ENCODE results near the gene SLC31A1.
A peak's percentile ranks its signal among the peaks of the same experiment; 100 is the strongest.

Gene SLC31A1

DNA sequence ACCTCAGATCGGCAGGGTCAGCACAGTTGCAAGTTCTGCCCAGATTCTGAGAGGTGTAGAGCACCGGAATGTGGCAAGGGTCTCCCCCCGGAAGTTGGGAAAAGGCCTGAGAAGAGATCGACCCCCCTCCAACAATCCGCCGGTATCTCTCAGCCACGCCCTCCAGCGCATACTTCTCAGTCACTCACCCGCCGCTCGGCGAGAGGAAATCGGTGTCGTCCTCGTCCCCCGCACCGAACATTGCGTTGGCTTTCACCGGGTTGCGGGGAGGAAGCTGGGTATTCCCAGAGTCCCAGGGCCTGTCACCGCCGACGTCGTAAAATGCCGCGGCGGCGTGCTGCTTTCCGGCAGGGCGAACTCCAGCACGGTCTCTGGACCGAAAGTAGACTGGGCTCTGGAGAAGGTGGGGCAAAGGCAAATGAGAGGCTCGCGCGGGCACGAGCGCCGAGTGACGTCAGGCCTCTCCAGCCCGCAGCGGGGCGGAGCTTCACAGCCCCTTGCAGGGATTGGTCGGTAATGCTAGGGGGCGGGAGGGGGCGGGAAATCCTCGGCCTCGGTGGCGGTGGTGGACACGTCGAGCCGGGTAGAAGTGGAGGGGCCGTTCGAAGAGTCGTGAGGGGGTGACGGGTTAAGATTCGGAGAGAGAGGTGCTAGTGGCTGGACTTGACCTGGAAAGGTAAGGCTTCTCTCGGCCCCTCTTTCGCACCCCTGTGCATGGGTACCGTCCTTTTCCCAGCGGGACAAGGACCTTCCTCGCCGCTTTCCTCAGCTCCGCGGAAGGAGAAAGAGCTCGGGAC, at the start of gene SLC31A1, which contains the start of gene FKBP15:
SLC31A1 (plus strand) TSS at position 542 of the 797 bp plus-strand sequence. CDS start 34,605 bp downstream, outside the sequence.
FKBP15 (minus strand) TSS at position 275 of the 797 bp plus-strand sequence; CDS start at position 241, 34 bp downstream.
- peak; percentile 89 for DNase-seq (ENCODE audit: low read depth in 2 of 2)

DNA sequence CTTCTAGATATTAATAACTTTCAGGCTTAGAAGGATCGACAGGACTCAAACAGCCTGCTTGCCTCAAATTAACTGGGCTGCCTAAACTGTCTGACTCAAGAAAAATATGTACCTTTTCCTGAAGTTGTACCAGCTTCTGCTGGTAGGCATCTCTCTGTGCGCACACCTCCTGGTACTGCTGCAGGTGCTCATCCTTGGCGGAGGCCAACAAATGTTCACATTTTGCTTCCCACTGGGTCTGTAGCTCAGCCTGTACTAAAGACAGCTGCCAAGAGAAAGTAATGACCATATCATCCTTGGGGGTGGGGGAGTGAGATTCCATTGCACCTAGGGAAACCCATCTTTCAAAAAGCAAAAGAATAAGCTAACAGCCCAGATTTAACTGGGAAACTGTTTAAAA, 48.0 kb upstream of the SLC31A1 start:
- no peak for DNase-seq (ENCODE audit: low read depth in 2 of 2)

DNA sequence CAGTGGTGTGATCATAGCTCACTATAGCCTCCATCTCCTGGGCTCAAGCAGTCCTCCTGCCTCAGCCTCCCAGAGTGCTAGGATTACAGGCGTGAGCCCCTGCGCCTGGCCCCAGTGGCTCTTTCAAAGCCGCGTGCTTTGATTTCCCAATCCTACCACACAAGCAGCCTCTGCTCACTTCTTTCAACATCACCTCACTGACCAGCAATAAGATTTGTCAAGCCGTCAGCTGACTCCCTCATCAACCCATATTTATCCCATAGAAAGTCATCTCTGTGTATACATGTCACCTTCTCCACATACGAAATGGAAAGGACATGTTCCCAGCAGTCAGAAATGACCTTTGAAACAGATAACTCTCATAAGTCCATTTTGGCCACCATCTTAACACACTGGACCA, 44.5 kb upstream of the SLC31A1 start:
- no peak for DNase-seq (ENCODE audit: low read depth in 2 of 2)

DNA sequence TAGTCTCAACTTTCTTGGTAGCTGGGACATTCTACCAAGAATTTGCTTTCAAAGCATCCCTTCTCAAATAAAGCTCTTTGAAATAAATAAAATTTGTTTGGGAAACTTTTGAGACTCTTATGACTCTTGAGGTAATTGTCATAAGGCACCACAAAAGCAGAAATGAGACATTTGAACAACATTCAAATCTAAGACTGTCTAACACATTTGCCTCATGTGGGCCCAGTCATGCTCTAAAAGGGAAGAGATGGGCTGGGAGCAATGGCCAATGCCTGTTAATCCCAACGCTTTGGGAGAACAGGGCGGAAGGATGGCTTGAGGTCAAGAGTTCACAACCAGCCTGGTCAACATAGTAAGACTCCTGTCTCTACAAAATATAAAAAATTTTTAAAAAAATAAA, 44.1 kb upstream of the SLC31A1 start:
- no peak for DNase-seq (ENCODE audit: low read depth in 2 of 2)

DNA sequence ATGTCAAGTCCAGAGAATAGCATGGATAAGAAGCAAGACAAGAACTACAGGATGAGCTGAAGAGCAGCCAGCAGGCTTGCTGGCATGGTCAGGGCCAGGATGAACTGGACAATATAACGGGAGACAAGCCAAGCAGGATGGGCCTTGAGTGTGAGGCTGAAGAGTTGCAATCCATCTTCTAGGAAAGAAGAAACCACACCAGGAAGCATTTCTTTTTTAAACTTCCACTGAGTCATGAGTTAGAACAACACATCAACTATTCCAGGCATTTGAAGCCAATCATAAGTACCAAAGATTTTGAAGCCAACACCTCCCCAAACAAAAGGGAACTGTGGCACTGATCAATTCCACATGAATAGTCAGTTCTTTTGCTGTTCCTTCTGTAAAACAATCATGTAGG, 43.3 kb upstream of the SLC31A1 start:
- no peak for DNase-seq (ENCODE audit: low read depth in 2 of 2)

DNA sequence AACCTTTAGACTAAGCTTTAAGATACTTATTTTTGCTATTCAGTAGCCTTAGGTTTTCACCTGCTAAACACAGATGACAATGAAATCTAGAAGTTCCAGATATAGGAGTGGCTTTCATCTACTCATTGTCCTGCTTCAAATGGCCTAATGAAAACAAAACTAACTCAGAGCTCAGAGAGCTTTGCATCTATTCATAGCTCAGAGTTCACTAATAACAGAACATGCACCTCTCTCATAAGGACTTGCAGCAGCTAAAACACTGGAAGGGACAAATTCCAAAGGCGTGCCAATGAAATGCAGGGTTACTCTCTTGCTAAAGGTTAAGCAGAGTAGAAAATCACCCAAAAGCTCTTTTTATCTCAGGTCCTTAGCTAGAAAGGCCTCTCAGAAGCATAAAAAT, 41.5 kb upstream of the SLC31A1 start:
- DNase-seq (ENCODE audit: low read depth in 2 of 2) = no peak

DNA sequence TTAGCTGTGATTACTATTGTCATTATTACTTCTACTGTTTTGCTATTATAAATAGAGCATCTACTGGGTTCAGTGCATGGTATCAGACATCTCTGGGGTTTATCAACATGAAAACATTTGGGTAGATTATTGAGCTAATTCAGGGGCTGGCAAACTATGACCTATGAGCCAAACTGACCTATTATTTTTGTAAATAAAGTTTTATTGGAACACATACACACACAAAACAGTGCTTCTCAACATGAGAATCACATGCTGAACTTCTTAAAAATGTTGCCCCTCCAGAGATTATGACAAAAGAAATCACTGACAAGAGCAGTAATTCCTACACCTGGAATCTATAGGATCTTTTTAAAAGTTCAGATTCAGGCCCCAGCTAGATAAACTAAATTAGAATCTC, 40.2 kb upstream of the SLC31A1 start:
- DNase-seq (ENCODE audit: low read depth in 2 of 2) = no peak

DNA sequence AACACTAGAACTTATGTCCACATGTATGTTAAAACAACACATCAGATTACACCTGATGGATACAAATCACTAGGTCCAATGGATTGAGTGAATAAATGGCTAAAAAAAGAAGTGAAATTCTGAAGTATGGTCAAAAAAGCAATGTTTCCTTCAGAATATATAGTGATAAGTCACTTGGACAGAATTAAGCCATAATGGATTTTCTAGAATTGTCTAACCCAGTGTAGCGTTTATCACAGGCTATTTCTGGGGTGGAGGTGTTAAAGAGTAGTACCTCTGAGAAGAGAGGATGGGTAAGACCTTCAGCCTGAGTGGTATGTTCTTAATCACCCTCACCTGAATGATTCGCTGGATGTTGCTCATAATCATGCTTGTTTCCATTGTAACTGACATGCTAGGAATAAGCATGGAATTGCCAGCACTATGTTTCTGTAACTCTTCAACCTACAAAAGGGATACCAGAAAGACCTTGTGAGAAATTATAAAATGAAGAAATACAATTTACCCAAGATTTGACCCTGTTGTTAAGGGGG, 37.3 kb upstream of the SLC31A1 start:
- DNase-seq (ENCODE audit: low read depth in 2 of 2) = no peak

DNA sequence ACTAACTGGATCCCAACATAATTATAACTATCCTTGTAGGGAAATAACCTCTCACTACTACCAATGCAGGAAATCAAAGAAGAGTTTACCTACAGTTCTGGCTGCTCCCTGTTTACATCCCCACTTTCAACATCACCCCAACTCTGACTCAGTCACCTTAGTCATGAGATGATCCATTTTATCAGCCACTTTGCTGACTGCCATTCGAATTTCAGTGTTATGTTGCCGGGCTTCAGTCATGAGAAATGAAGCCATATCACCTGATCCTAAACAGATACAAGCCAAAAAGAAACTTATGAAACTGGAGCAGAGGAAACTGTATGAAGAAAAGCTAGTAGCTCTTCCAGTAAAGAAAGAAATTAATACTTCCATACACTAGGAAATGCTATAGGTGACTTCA, 36.8 kb upstream of the SLC31A1 start:
- DNase-seq (ENCODE audit: low read depth in 2 of 2) = no peak

DNA sequence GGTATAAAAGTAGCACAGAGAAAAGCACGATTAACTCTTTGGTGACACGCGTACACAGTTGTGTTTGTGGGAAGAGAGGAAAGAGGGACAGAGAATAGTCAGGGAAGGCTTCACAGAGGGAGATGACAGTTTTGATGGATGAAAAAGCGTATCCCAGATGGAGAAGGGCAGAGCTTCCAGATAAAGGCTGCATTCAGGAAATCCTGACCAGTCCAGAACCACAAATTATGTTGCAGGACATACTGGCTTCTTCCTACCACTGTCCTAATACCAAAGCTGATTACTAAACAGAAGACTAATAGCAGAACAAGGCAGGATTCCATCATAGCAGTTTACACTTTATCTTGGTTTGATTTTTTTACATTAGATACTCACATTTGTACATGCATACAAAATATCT, 36.1 kb upstream of the SLC31A1 start:
- no peak for DNase-seq (ENCODE audit: low read depth in 2 of 2)

DNA sequence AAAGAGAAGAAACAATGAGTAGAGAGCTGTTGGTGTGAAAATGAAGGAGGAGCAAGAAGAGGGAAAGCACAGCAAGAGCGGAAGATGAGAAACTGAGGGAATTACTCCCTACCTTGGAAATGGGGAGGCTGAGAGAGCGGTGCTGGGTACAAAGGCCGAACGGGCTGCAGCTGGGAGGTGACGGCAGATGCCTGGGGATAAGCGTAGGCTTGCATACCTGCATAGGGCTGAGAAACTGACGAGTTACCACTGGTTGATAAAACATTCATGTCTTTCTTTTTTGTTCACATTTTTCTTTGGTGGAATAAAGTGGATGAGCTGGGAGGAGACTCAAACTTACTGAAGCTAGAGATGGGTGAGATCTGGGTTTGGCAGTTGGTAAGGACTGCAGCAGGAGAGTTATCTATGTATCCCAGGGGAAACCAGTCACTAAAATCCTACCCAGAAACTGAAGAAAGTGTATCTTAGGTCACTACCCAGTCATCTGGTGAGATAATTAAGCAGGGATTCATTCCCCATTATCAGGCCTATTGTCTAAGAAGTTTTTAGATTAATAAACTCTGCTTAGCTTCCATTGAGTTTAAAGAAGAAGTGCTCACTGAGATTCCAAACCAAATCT, 35.1 kb upstream of the SLC31A1 start:
- DNase-seq (ENCODE audit: low read depth in 2 of 2) = no peak

DNA sequence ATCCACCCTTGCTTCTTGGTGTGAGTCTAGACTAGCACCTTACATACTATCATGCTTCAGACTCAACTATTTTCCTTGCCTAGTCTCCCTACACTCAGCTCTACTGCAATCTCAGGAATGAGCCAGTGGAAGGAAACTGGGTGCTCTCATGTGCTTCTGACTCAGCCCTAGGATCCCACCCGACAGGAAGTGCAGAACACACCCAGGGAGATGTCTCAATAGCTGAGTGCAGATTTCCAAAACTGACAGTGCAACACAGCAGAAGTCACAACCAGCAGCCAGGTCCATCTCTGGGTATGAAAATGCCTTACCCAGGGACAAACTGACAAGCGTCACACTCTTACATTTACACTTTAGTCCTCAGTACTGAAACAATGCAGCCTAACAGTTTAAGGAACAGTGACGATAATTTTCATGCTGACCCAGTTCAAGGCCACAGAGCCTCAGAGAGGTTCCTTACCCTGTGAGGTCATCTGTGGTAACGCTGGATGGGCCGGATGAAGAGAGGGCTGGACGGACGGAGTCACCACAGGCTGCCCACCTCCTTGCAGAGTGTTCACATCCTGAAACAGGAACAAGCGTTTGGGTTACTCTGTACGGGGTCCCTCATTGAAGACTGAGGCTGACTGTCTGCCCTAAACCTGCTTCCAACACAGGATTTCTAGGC, 33.3 kb upstream of the SLC31A1 start:
- no peak for DNase-seq (ENCODE audit: low read depth in 2 of 2)

DNA sequence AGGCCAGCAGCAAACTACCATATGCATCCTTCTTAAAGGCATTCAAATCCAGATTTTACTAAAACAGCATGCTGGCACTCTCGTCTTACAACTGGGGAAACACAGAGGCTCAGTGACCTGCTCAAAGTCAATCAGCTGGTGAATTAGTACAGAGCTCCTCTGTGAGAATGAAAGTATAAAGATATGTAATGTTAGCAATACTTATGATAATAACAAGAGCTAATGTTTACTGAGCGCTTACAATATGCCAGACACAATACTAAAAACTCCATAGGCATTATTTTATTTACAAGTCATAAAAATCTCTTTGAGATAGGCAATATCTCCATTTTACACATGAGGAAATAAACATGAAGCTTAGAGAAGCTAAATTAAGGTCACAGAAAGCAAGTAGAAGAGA, 28.9 kb upstream of the SLC31A1 start:
- DNase-seq (ENCODE audit: low read depth in 2 of 2) = no peak

DNA sequence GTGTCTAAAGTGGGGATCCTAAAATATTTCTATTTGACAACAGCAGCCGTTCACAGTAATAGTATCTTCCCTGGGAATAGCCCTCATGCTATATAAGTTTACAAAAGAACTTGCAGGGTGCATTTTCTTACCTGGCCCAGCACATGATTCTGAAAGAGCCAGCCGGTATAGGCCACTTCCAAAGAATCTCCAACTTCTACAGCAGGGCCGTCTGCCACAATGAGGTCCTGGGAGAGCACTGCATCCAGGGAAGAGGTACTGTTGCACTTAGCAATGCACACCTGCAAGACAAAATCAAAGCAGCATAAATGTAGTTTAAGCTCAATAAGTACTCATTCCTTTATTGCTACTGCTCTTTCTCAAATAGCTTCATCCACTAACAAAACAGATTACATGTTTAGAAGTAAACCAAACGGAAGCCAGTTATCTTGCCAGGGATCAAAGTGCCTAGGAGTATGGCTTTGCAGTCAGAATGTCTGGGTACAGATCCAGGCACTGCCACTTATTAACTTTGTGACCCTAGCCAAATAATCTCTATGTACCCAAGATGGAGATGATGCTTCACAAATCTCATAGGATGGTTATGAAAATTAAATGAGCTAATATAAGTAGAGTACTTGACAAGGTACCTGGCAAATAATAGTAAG, 21.5 kb upstream of the SLC31A1 start:
- no peak for DNase-seq (ENCODE audit: low read depth in 2 of 2)

DNA sequence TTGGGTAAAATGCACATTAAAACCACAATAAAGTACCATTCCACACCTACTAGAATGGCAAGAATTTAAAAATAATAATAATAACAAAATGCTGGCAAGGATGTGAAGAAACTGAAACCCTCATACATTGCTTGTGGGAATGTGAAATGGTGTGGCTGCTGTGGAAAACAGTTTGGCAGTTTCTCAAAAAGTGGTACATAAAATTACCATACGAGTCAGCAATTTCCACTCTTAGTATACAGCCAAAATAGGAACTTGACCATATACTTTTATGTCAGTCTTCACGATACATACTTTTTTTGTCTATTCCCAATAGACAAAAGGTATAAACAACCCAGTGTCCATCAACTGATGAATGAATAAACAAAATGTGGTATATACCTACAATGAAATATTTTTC, 15.9 kb upstream of the SLC31A1 start:
- no peak for DNase-seq (ENCODE audit: low read depth in 2 of 2)

DNA sequence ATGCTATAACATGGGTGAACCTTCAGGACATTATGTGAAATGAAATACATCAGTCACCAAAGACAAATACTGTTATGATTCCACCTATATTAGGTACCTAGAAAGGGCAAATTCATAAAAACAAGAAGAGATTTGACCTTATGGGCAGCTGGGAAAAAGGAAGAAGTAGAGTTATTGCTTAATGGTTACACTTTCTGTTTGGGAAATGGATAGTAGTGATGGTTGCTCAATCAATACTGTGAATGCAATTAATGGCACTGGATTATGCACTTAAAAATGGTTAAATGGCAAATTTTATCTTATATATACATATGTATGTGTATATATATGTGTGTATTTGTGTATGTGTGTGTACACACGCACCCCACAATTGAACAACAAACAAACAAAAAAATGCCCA, 15.5 kb upstream of the SLC31A1 start:
- no peak for DNase-seq (ENCODE audit: low read depth in 2 of 2)

DNA sequence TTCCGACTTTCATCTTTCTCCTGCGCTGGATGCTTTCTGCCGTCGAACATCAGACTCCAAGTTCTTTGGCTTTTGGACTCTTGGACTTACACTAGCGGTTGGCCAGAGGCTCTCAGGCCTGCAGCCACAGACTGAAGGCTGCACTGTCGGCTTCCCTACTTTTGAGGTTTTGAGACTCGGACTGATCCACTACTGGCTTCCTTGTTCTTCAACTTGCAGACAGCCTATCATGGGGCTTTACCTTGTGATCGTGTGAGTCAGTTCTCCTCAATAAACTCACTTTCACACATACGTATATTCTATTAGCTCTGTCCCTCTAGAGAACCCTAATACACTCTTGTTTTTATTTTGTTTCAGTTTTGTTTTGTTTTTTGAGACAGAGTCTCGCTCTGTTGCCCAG, 10.5 kb upstream of the SLC31A1 start:
- no peak for DNase-seq (ENCODE audit: low read depth in 2 of 2)

DNA sequence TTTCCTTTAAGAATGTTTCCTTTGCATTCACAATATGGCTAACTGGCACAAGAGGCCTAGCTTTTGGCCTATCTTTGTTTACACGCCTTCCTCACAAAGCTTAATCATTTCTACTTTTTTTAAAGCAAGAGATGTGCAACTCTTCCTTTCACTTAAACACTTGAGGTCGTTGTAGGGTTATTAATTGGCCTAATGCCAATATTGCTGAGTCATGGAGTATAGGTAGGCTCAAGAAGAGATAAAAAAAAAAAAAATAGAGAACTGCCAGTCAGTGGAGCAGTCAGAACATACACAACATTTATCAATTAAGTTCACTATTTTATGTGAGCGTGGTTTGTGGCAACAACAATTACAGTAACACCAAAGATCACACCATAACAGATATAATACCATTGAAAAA, 6.2 kb upstream of the SLC31A1 start:
- DNase-seq (ENCODE audit: low read depth in 2 of 2) = no peak

DNA sequence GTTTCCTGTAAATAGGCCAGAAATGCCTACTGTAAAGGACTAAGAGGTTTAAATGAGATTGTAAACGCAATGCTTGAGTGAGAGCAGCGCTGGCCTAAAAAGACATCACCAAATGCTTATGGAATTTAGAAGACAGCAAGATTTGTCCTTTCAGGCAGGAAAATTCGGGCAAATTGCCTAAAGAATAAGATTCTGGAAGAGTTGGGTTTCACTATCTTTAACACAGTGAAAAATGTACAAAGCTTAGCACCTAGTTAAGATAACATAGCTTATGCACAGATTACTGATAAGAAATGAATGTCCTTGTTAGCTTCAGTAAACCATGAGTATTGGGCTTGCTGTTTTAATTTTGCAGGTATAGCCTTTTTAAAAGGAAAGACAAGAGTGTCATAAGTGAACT, 4.9 kb upstream of the SLC31A1 start:
- DNase-seq (ENCODE audit: low read depth in 2 of 2) = no peak

DNA sequence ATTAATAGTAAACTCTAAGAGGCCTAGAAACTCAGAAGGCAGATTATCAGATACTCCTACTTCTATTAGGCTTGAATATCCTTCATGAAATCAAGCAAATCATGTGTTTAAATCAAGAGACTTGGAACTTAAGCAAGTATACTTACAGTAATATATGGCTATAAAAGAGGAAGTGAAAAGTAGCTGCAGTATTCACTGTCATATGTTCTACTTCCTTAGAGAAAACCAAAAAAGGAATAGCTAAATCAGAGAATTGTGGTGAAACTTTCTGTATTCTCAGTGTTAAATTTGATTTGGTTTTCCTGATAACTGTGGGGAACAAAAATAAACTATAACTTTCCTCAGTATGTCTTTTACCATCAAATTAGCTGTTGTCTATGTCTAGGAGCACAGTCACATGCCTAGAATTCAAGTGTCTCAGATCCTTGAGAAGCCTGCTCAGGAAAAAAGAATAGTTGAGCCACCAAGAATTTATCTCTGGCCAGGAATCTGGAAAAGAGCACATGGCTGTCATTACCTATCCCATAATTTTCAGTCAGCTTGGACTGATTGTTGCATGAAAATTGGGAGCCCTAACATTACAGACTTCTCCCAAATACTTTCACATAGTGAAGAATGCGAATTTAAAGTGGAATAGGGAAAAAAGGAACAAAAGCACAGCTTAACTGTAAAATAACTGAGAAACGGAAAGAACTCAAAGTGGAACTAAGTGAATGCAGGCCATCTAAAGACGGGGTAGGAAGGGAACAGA, 2.0 kb upstream of the SLC31A1 start:
- no peak for DNase-seq (ENCODE audit: low read depth in 2 of 2)

DNA sequence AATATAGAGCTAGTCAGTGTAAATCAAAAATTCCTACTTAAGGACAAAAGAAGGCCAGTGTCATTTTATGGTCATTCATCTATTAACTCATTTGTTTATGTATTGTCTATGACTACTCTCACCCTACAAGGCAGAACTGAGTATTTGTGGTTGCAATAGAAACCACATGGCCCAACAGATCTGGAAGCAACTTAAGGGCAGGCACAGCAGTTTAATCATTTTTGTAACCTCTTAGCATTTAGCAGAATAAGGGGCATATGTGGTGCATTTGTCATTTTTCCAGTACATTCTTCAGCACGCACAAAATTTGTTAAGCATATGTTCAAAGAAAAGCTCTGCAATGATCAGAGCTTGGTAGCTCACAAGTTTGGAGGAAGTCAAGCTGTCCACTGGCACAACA, 1.4 kb upstream of the SLC31A1 start:
- no peak for DNase-seq (ENCODE audit: low read depth in 2 of 2)

Measured in stimulated activated CD4-positive, alpha-beta T cell treated with anti-CD3 and anti-CD28 coated beads, Interleukin-1b, Interleukin-23, amount 100 ng/mL, for 1 hour (primary cell).